ENCODE results near the gene ZMIZ2.
"Not testable (repeated sequence)": the region's sequence is repeated elsewhere in the genome, so short reads cannot be mapped to it uniquely, and the experiment has no call there.

Gene ZMIZ2

GRCh38 chr7:44713680-44714335 is 34.8 kb upstream of the ZMIZ2 start:
- DNase-seq (ENCODE audit: low read depth), result no peak
- TF ChIP-seq CTCF (IDR thresholded peaks at IDR 0.05; ENCODE audit: low read depth, low read length, missing control alignments), result no peak

GRCh38 chr7:44716205-44716604 is 32.4 kb upstream of the ZMIZ2 start:
- no peak for TF ChIP-seq CTCF (IDR thresholded peaks at IDR 0.05; ENCODE audit: low read depth, low read length, missing control alignments)
- DNase-seq (ENCODE audit: low read depth), result no peak
- no peak overlapping the region for H3K4me3 ChIP-seq (ENCODE audit: low read depth, low read length)

More at GRCh38 chr7:44713680-44714335, 34.8 kb upstream of the ZMIZ2 start:
- H3K4me3 ChIP-seq (ENCODE audit: low read depth, low read length), result no peak overlapping the region

- DNase-seq (ENCODE audit: low read depth), result no peak
- no peak for TF ChIP-seq CTCF (IDR thresholded peaks at IDR 0.05; ENCODE audit: low read depth, low read length, missing control alignments)
- no peak overlapping the region for H3K4me3 ChIP-seq (ENCODE audit: low read depth, low read length)
Observed at GRCh38 chr7:44720301-44720700, 28.3 kb upstream of the ZMIZ2 start.

GRCh38 chr7:44724276-44724675 is 24.4 kb upstream of the ZMIZ2 start:
- no peak for TF ChIP-seq CTCF (IDR thresholded peaks at IDR 0.05; ENCODE audit: low read depth, low read length, missing control alignments)
- H3K4me3 ChIP-seq (ENCODE audit: low read depth, low read length), result no peak overlapping the region
- DNase-seq (ENCODE audit: low read depth), result no peak

GRCh38 chr7:44726250-44726649 is 22.4 kb upstream of the ZMIZ2 start:
- H3K4me3 ChIP-seq (ENCODE audit: low read depth, low read length); DNase-seq (ENCODE audit: low read depth): not testable (repeated sequence)

GRCh38 chr7:44727158-44727936 is 21.3 kb upstream of the ZMIZ2 start:
- TF ChIP-seq CTCF (IDR thresholded peaks at IDR 0.05; ENCODE audit: low read depth, low read length, missing control alignments), result no peak
- DNase-seq (ENCODE audit: low read depth), result no peak
- H3K4me3 ChIP-seq (ENCODE audit: low read depth, low read length), result no peak overlapping the region

GRCh38 chr7:44727937-44728262 is 20.7 kb upstream of the ZMIZ2 start:
- no peak for TF ChIP-seq CTCF (IDR thresholded peaks at IDR 0.05; ENCODE audit: low read depth, low read length, missing control alignments)
- DNase-seq (ENCODE audit: low read depth), result no peak

More at GRCh38 chr7:44727937-44728262, 20.7 kb upstream of the ZMIZ2 start:
- no peak overlapping the region for H3K4me3 ChIP-seq (ENCODE audit: low read depth, low read length)

Data from GM12864 (cell line).